ENCODE results near the gene TNFAIP6.
"Not testable (repeated sequence)": the region's sequence is repeated elsewhere in the genome, so short reads cannot be mapped to it uniquely, and the experiment has no call there.

Gene TNFAIP6

GRCh38 chr2:151357359-151357758 lies at the start of gene TNFAIP6:
Gene TNFAIP6, plus strand, starts transcription at chr2:151357592. Its CDS starts 75 bp downstream, at chr2:151357667.
- no peaks in the 10 kb centered on the region for H3K36me3 Mint-ChIP-seq
- no peaks in the 10 kb centered on the region for H3K27me3 Mint-ChIP-seq
- ATAC-seq (ENCODE audit: low read depth) (no peak), DNase-seq (ENCODE audit: low spot score in 2 of 2) (no peak)
- no peak within 1 kb of the TSS for H3K4me3 Mint-ChIP-seq
- H3K4me1 Mint-ChIP-seq = no peaks in the 10 kb centered on the region
- no peaks in the 10 kb centered on the region for H3K9me3 Mint-ChIP-seq
- no peak within 1 kb of the TSS for H3K27ac Mint-ChIP-seq

DNA sequence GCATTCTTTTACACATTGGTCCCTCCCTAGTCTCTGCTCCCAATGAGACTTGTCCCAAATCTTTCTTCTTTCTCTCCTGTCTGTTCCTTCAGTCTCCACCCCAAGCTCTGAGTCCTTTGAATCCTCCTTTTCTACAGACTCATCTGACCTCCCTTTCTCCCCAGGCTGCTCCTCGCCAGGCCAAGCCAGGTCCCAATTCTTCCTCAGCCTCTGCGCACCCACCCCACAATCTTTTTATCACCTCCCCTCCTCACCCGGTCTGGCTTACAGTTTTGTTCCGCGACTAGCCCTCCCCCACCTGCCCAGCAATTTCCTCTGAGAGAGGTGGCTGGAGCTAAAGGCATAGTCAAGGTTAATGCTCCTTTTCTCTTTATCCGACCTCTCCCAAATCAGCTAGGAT lies 47.1 kb upstream of the TNFAIP6 start:
- not testable (repeated sequence) for H3K9me3 Mint-ChIP-seq; DNase-seq (ENCODE audit: low spot score in 2 of 2); ATAC-seq (ENCODE audit: low read depth); H3K36me3 Mint-ChIP-seq; H3K4me1 Mint-ChIP-seq; H3K27ac Mint-ChIP-seq; H3K27me3 Mint-ChIP-seq; H3K4me3 Mint-ChIP-seq

DNA sequence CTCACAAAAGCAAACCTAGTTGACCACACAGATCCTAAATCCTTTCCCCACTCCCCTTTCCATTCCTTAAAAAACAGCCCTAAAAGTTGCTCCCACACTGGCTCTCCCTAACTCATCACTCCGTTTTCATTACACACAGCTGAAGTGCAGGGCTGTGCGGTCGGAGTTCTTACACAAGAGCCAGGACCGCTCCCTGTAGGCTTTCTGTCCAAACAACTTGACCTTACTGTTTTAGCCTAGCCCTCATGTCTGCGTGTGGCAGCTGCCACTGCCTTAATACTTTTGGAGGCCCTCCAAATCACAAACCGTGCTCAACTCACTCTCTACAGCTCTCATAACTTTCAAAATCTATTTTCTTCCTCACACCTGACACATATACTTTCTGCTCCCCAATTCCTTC lies 45.0 kb upstream of the TNFAIP6 start:
- DNase-seq (ENCODE audit: low spot score in 2 of 2); ATAC-seq (ENCODE audit: low read depth); H3K9me3 Mint-ChIP-seq; H3K4me1 Mint-ChIP-seq; H3K4me3 Mint-ChIP-seq; H3K27me3 Mint-ChIP-seq; H3K36me3 Mint-ChIP-seq; H3K27ac Mint-ChIP-seq: not testable (repeated sequence)

DNA sequence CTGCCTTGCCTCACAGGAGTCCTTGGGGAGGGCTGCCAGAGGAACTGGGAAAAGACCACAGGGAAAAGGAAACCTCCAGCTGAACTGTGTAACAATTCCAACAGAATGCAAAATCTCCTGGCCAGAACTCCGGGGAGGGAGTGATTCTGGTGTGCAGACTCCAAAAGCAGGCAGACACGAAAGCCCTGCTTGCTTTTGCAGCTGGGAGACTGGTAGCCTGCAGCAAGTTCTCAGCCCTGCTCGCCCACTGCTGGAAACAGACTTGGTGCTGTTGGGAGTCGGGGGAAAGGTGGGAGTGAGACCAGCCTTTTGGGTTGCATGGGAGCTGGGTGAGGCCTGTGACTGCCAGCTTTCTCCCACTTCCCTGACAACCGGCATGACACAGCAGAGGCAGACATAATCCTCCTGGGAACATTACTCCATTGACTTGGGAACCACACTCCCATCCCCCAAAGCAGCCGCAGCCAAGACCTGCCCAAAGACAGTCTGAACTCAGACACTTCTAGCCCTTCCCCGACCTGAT lies 42.0 kb upstream of the TNFAIP6 start:
- Mint-ChIP-seq H3K36me3 (peaks cover 1% of the 10 kb centered on the region), H3K9me3 (peaks cover 1% of the 10 kb centered on the region), H3K27me3 (peaks cover 10% of the 10 kb centered on the region), H3K27ac (no peak overlapping the region), H3K4me3 (no peak overlapping the region), H3K4me1 (peaks cover 3% of the 10 kb centered on the region)
- no peak for ATAC-seq (ENCODE audit: low read depth)
- no peak for DNase-seq (ENCODE audit: low spot score in 2 of 2)

DNA sequence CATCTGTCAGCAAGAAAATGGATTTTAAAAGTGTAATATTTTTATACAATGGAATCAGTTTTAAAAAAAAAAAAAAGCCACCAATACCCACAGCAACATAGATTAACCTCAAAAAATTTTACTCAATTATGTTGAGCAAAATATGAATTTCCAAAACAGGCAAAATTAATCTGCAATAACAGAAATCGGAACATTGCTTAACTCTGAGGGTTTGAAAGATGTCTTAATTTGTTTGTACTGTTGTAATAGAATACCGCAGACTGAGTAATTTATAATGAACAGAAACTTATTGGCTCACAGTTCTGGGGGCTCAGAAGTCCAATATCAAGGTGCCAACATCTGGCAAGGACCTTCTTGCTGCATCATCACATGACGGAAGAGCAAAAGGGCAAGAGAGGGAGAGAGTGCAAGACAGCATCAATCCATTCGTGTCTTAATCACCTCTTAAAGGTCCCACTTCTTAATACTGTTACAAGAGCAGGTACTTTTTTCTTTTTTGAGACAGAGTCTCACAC lies 31.8 kb upstream of the TNFAIP6 start:
- Mint-ChIP-seq H3K9me3 (no peaks in the 10 kb centered on the region), H3K4me1 (no peaks in the 10 kb centered on the region), H3K36me3 (no peaks in the 10 kb centered on the region), H3K27ac (no peak overlapping the region), H3K4me3 (no peak overlapping the region), H3K27me3 (no peaks in the 10 kb centered on the region)
- ATAC-seq (ENCODE audit: low read depth) = no peak
- DNase-seq (ENCODE audit: low spot score in 2 of 2) = no peak

GRCh38 chr2:151326554-151326953 lies 30.8 kb upstream of the TNFAIP6 start:
- no peak for DNase-seq (ENCODE audit: low spot score in 2 of 2)
- Mint-ChIP-seq H3K9me3 (no peaks in the 10 kb centered on the region), H3K4me3 (no peak overlapping the region), H3K36me3 (no peaks in the 10 kb centered on the region), H3K27ac (no peak overlapping the region), H3K27me3 (peaks cover 2% of the 10 kb centered on the region), H3K4me1 (no peaks in the 10 kb centered on the region)
- no peak for ATAC-seq (ENCODE audit: low read depth)

DNA sequence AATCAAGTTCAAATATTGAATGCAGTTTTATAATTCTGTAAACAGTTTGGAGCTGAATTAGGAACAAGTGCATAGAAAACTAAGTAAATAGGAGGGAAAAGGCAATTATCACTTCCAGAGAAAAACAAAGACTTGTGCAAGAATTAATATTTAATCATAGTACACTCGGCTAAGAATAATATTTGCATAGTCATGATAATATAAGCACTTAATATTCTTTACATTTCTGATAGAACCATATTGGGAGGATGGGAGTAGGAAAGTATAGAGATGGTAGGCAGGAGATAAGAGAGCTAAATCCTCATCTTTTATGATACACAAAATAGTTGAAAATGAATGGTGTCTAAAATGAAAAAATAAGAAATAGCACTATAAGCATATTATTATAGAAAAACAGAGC lies 27.4 kb upstream of the TNFAIP6 start:
- Mint-ChIP-seq H3K36me3 (no peaks in the 10 kb centered on the region), H3K27ac (no peak overlapping the region)
- ATAC-seq (ENCODE audit: low read depth) = no peak

GRCh38 chr2:151333083-151333482 lies 24.3 kb upstream of the TNFAIP6 start:
- ATAC-seq (ENCODE audit: low read depth) (no peak), DNase-seq (ENCODE audit: low spot score in 2 of 2) (no peak)
- Mint-ChIP-seq H3K27me3 (peaks cover 7% of the 10 kb centered on the region), H3K36me3 (no peaks in the 10 kb centered on the region), H3K9me3 (no peaks in the 10 kb centered on the region), H3K27ac (no peak overlapping the region), H3K4me3 (no peak overlapping the region), H3K4me1 (no peaks in the 10 kb centered on the region)

More for the DNA sequence above, 27.4 kb upstream of the TNFAIP6 start:
- H3K27me3 Mint-ChIP-seq = peaks cover 4% of the 10 kb centered on the region
- H3K9me3 Mint-ChIP-seq = no peaks in the 10 kb centered on the region
- H3K4me3 Mint-ChIP-seq = no peak overlapping the region
- DNase-seq (ENCODE audit: low spot score in 2 of 2) = no peak
- no peaks in the 10 kb centered on the region for H3K4me1 Mint-ChIP-seq

- Mint-ChIP-seq H3K4me3 (no peak overlapping the region), H3K27ac (no peak overlapping the region), H3K4me1 (no peaks in the 10 kb centered on the region), H3K36me3 (no peaks in the 10 kb centered on the region), H3K27me3 (peaks cover 7% of the 10 kb centered on the region), H3K9me3 (no peaks in the 10 kb centered on the region)
- no peak for ATAC-seq (ENCODE audit: low read depth)
- DNase-seq (ENCODE audit: low spot score in 2 of 2) = no peak
Measured at GRCh38 chr2:151334082-151334815, 23.1 kb upstream of the TNFAIP6 start.

GRCh38 chr2:151336863-151337371 lies 20.5 kb upstream of the TNFAIP6 start:
- Mint-ChIP-seq H3K36me3 (peaks cover 5% of the 10 kb centered on the region), H3K4me1 (no peaks in the 10 kb centered on the region)

DNA sequence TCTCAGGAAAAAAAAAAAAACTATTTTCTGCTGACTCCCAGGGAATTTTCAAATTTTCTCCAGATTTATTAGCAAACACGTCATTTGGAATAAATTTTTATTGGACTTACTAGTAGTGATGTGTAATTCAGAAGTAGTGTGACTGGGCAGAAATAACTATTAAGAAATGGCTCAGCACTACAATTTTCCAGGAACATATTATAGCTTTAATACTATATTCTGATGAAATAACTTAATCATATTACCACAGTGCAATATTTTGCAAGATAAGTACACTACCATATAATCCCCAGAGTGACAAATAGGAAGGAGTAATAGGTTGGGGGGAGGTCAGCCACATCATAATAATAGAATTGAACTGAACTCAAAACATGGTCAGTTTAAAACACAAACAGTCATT lies 19.7 kb upstream of the TNFAIP6 start:
- Mint-ChIP-seq H3K9me3 (peaks cover 9% of the 10 kb centered on the region), H3K4me1 (no peaks in the 10 kb centered on the region), H3K27ac (no peak overlapping the region), H3K4me3 (no peak overlapping the region), H3K27me3 (peaks cover 8% of the 10 kb centered on the region), H3K36me3 (peaks cover 5% of the 10 kb centered on the region)
- ATAC-seq (ENCODE audit: low read depth) = no peak
- DNase-seq (ENCODE audit: low spot score in 2 of 2) = no peak

More at GRCh38 chr2:151336863-151337371, 20.5 kb upstream of the TNFAIP6 start:
- peaks cover 8% of the 10 kb centered on the region for H3K27me3 Mint-ChIP-seq
- H3K9me3 Mint-ChIP-seq = peaks cover 9% of the 10 kb centered on the region
- H3K4me3 Mint-ChIP-seq = no peak overlapping the region
- no peak overlapping the region for H3K27ac Mint-ChIP-seq
- no peak for DNase-seq (ENCODE audit: low spot score in 2 of 2)
- no peak for ATAC-seq (ENCODE audit: low read depth)

- Mint-ChIP-seq H3K36me3 (peaks cover 5% of the 10 kb centered on the region), H3K4me3 (no peak overlapping the region), H3K27ac (no peak overlapping the region), H3K4me1 (no peaks in the 10 kb centered on the region), H3K9me3 (peaks cover 9% of the 10 kb centered on the region), H3K27me3 (peaks cover 8% of the 10 kb centered on the region)
- no peak for DNase-seq (ENCODE audit: low spot score in 2 of 2)
- no peak for ATAC-seq (ENCODE audit: low read depth)
Measured at GRCh38 chr2:151338115-151338514, 19.3 kb upstream of the TNFAIP6 start.

- H3K27me3 Mint-ChIP-seq = peaks cover 3% of the 10 kb centered on the region
- no peak for DNase-seq (ENCODE audit: low spot score in 2 of 2)
- no peaks in the 10 kb centered on the region for H3K4me1 Mint-ChIP-seq
- no peak for ATAC-seq (ENCODE audit: low read depth)
- peaks cover 9% of the 10 kb centered on the region for H3K36me3 Mint-ChIP-seq
- no peak overlapping the region for H3K27ac Mint-ChIP-seq
- H3K4me3 Mint-ChIP-seq = no peak overlapping the region
- H3K9me3 Mint-ChIP-seq = peaks cover 15% of the 10 kb centered on the region
Measured at GRCh38 chr2:151343073-151343472, 14.3 kb upstream of the TNFAIP6 start.

DNA sequence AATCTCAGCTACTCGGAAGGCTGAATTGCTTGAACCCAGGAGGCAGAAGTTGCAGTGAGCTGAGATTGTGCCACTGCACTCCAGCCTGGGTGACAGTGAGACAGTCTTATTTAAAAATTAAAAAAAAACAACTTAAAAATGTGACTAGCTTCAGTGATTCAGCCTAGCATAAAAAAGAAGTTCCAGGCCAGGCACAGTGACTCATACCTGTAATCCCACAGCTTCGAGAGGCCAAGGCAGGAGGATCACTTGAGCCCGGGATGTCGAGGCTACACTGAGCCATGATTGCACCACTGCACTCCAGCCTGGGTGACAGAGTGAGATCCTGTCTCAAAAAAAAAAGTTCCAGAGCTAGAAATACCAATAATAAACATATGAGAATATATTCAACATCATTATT lies 13.2 kb upstream of the TNFAIP6 start:
- not testable (repeated sequence) for H3K27me3 Mint-ChIP-seq; H3K36me3 Mint-ChIP-seq; DNase-seq (ENCODE audit: low spot score in 2 of 2); ATAC-seq (ENCODE audit: low read depth); H3K27ac Mint-ChIP-seq; H3K4me1 Mint-ChIP-seq; H3K4me3 Mint-ChIP-seq
- peaks cover 15% of the 10 kb centered on the region for H3K9me3 Mint-ChIP-seq
